ENCODE data around the gene MEGF11.

- no peak for TF ChIP-seq POLR2AphosphoS5 (IDR thresholded peaks at IDR 0.05; ENCODE audit: borderline replicate concordance, low read depth, low read length)
- TF ChIP-seq EZH2 (IDR thresholded peaks at IDR 0.05) = no peak
These were observed 290.2 kb downstream of the MEGF11 start for GRCh38 chr15:65963358-65963757.
